ENCODE measurements around the gene PCYT2. TPM values are rescaled to one million over a fixed set of nuclear protein-coding genes. Genes with fewer than 3 reads are reported as not detected.

Gene PCYT2
- total and polyA plus RNA-seq, 9 of the 15 experiments (the other 6 are each of a cell fraction or from before 2014, with no cell fraction given) = 0.92 to 134 (median 82.5) TPM

- Histone ChIP-seq H3K4me1 (replicated peaks in 1 of 2; ENCODE audit: control insufficient read depth in 2 of 2, insufficient read depth in 2 of 2, low read length in 2 of 2) (peaks cover 53 to 92% of the 10 kb centered on the region in 2 experiments), H3K79me2 (ENCODE audit: control insufficient read depth, insufficient read depth, low read length) (peaks cover 96% of the 10 kb centered on the region), H3K9me1 (ENCODE audit: control insufficient read depth, insufficient read depth, low read length) (peaks cover 6% of the 10 kb centered on the region), H2AFZ (ENCODE audit: low read depth, low read length) (no peak overlapping the region), H3K9me3 (replicated peaks; ENCODE audit: control insufficient read depth, insufficient read depth, low read depth, low read length) (no peaks in the 10 kb centered on the region), H3K4me3 (no peak overlapping the region), H3K4me2 (ENCODE audit: insufficient read depth, low read length) (peak overlapping the region; percentile 52), H3K27ac (ENCODE audit: extremely low read depth, low read depth, low read length) (peak overlapping the region; percentile 98; the same call in 2 of the 3 replicates), H4K20me1 (replicated peaks; ENCODE audit: control insufficient read depth, insufficient read depth, low read length) (peaks cover 18% of the 10 kb centered on the region; the same call in 1 of the 2 replicates), H3K36me3 (ENCODE audit: control insufficient read depth, insufficient read depth, low read length) (peaks cover 50% of the 10 kb centered on the region), H3K27me3 (ENCODE audit: control insufficient read depth in 2 of 2, insufficient read depth in 2 of 2, low read length in 2 of 2) (no peaks in the 10 kb centered on the region), H3K9ac (ENCODE audit: insufficient read depth in 1 of 2, low read depth in 2 of 2, low read length in 2 of 2) (peak overlapping the region; percentile 16 to 82)
- no TSS peak for BruUV-seq (replicated peaks)
- ATAC-seq = no peak
- ChIA-PET CTCF (ENCODE audit: low intra/inter-chr PET ratio) (interaction anchor here (0.7 kb wide), 1 partner anchor 864 kb away, joined by 4 read pairs; no protein-coding TSS in a partner anchor), POLR2A (interaction anchor here (0.6 to 1.6 kb wide), 5 partner anchors 10 to 185 kb away, joined by 3 to 12 read pairs (median 3); partner anchors contain the start of gene PCYT2)
- peak in 1 of 4 experiments; percentile 45 for DNase-seq (ENCODE audit: extremely low read depth in 1 of 4, low spot score in 3 of 4)
- intact Hi-C loops (cut with micrococcal nuclease) = no loop called here
- in situ Hi-C loops (cut with MboI) = no loop called here
- FAIRE-seq = no peak
- WGBS (ENCODE audit: insufficient coverage, low coverage, missing lambda C conversion rate) = 72% methylated on average over 26 of the region's 33 CpGs
- TF ChIP-seq ATF3 (IDR thresholded peaks at IDR 0.05) (no peak), ATF3 (CRISPR knock-in tag; conservative IDR thresholded peaks at IDR 0.05) (no peak), ATF7 (IDR thresholded peaks at IDR 0.05) (no peak), HLTF (IDR thresholded peaks at IDR 0.05) (no peak), CBFA2T3 (IDR thresholded peaks at IDR 0.05) (no peak), PHF20 (IDR thresholded peaks at IDR 0.05; ENCODE audit: partially characterized antibody) (no peak), ELF4 (CRISPR knock-in tag; IDR thresholded peaks at IDR 0.05) (no peak), TAF1 (IDR thresholded peaks at IDR 0.05; ENCODE audit: control insufficient read depth, extremely low read depth, insufficient read depth, low read length, severe bottlenecking) (no peak), NRF1 (conservative IDR thresholded peaks at IDR 0.05 in 1 of 2, IDR thresholded peaks at IDR 0.05 in 1 of 2) (no peak), BRD9 (IDR thresholded peaks at IDR 0.05; ENCODE audit: low read depth, partially characterized antibody) (no peak), ZNF778 (CRISPR knock-in tag; IDR thresholded peaks at IDR 0.05) (no peak), YY1 (IDR thresholded peaks at IDR 0.05; ENCODE audit: borderline replicate concordance in 1 of 3, control insufficient read depth in 1 of 3, extremely low read depth in 1 of 3, insufficient read depth in 3 of 3, insufficient read length in 1 of 3, insufficient replicate concordance in 2 of 3, low read depth in 1 of 3, low read length in 2 of 3) (no peak), EP400 (IDR thresholded peaks at IDR 0.05) (no peak), POLR2B (IDR thresholded peaks at IDR 0.05; ENCODE audit: low read depth, partially characterized antibody) (peak; percentile 25), PRMT5 (CRISPR knock-in tag; IDR thresholded peaks at IDR 0.05) (no peak), ZC3H8 (IDR thresholded peaks at IDR 0.05) (no peak), DACH1 (IDR thresholded peaks at IDR 0.05; ENCODE audit: partially characterized antibody) (no peak), ZNF239 (CRISPR knock-in tag; IDR thresholded peaks at IDR 0.05) (no peak)
- TF ChIP-seq, protein P1, sequence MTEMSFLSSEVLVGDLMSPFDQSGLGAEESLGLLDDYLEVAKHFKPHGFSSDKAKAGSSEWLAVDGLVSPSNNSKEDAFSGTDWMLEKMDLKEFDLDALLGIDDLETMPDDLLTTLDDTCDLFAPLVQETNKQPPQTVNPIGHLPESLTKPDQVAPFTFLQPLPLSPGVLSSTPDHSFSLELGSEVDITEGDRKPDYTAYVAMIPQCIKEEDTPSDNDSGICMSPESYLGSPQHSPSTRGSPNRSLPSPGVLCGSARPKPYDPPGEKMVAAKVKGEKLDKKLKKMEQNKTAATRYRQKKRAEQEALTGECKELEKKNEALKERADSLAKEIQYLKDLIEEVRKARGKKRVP (CRISPR knock-in tag; IDR thresholded peaks at IDR 0.05) = no peak
Measured at GRCh38 chr17:81920612-81921536, 9.7 kb upstream of the PCYT2 start.
